Stimulated activated CD4-positive, alpha-beta T cell treated with anti-CD3 and anti-CD28 coated beads, Interleukin-4, amount 100 ng/mL, for 24 hours (primary cell): ENCODE results near the gene FUOM.

Experiments
- DNase-seq: peaks from one replicate; pipeline ENCODE4 v3.0.0-alpha.2; 2020

The FUOM gene

DNA sequence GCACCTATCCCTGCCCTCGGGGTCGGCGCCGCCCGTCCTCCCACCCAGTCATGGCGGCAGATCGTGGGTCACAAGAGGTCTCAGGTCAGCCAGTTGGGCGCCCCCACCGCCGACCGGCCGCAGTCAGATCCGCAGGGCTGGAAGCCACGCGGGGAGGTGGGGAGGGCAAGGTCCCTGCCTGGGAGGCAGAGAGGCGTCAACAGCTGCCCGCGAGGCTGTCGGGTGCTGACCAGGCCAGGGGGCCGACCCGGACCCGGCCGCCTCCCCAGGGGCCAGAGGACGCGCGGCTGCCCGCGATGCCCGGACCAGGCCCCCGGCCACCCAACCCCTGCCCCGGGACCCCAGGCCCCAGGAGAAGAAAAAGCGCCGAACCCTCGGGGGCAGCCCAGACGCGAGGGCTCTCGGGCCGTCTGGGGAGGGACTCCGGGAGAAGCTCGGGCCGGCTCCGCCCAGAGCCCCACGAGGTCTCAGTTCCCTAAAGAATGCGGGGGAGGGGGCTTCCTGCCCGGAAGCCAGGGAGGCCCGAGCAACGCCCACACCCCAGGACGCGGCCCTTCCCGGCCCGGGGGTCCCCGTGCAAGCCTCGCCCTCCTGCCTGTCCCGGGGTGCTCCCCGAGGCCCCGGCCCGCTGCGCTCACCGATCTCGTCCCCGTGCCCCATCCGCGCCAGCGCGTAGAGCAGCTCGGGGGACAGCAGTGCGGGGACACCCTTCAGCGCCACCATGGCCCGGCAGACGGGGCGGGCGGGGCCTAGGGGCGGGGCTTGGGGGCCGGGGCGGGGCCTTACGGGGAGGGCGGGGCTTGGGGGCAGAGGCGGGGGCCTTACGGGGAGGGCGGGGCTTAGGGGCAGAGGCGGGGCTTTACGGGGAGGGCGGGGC is at the start of gene FUOM:
Gene FUOM (minus strand): TSS at position 735 of the 877 bp plus-strand sequence. CDS start 12 bp downstream, at position 723.
- peak; percentile 75 for DNase-seq

GRCh38 chr10:133405844-133406527 is 48.2 kb upstream of the FUOM start:
- DNase-seq = no peak

- DNase-seq = no peak
These were observed 47.5 kb upstream of the FUOM start for GRCh38 chr10:133405272-133405671.

GRCh38 chr10:133403784-133404183 is 46.0 kb upstream of the FUOM start:
- DNase-seq = no peak

GRCh38 chr10:133403359-133403758 is 45.5 kb upstream of the FUOM start:
- no peak for DNase-seq

- DNase-seq = no peak
These were observed 44.3 kb upstream of the FUOM start for GRCh38 chr10:133401981-133402725.

- DNase-seq = no peak
These were observed 43.7 kb upstream of the FUOM start for GRCh38 chr10:133401500-133401899.

DNA sequence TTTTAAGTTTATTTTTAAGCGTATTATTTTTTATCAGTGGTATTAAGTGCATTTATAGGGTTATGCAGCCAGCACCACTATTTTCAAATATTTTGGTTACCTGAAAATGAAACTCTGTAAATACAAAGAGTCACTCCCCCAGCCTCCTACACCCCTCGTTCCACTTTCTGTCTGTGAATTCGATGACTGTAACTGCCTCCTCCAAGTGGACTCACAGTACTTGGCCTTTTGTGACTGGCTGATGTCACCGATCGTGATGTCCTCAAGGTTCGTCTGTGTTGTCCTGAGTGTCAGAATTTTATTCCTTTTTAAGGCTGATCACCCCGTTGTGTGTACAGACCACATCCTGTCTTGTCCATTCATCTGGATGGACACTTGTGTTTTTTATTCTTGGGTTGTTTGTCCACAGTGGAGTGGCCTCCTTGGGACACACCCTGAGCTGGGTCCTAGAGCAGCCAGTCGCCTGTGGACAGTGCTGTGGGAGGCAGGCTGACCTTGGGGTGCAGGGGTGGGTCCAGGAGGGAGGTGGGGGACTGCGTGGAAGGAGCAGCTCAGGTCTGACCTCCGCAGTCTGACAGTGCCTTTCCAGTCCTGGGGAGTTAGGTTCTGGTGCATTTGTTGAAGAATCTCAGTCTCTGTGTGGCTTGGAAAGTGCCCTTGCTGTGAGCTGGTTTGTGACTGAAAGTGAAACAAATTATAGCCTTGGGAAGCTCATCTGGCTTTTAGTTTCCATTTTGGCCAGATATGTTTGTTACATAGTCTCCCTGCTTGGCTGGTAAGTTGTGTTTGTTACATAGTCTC is 43.0 kb upstream of the FUOM start:
- no peak for DNase-seq

- no peak for DNase-seq
These were observed 41.3 kb upstream of the FUOM start for GRCh38 chr10:133399123-133399601.

- no peak for DNase-seq
These were observed 40.1 kb upstream of the FUOM start for GRCh38 chr10:133397938-133398337.

- no peak for DNase-seq
These were observed 38.3 kb upstream of the FUOM start for GRCh38 chr10:133396035-133396624.

GRCh38 chr10:133394801-133395221 is 37.0 kb upstream of the FUOM start:
- no peak for DNase-seq

- peak; percentile 95 for DNase-seq
These were observed 36.3 kb upstream of the FUOM start, which contains the start of gene MTG1 for GRCh38 chr10:133394064-133394663. MTG1 (plus strand) TSS chr10:133394157; CDS start chr10:133394221, 64 bp downstream.

GRCh38 chr10:133393401-133394063 is 35.7 kb upstream of the FUOM start:
- DNase-seq = no peak

GRCh38 chr10:133391761-133392518 is 34.1 kb upstream of the FUOM start:
- DNase-seq = peak; percentile 30

- no peak for DNase-seq
These were observed 33.4 kb upstream of the FUOM start for GRCh38 chr10:133391249-133391635.

GRCh38 chr10:133390597-133391248 is 32.9 kb upstream of the FUOM start:
- DNase-seq = no peak

- peak; percentile 56 for DNase-seq
These were observed 31.4 kb upstream of the FUOM start for GRCh38 chr10:133388973-133389818.
